Hypothalamus (tissue), 51 donors: ENCODE results near the gene RIOX2.
"Not testable (repeated sequence)": the region's sequence is repeated elsewhere in the genome, so short reads cannot be mapped to it uniquely, and the experiment has no call there.

Experiments used
- DNase-seq, 51 donors: peaks; one replicate each; lab custom pipeline; 2025; lab: John Stamatoyannopoulos, UW

Gene RIOX2

GRCh38 chr3:97971679-97972567 lies at the start of gene RIOX2:
RIOX2 (minus strand) TSS chr3:97972431; CDS start chr3:97967593, 4,838 bp downstream.
- peak in 49 of 51 donors; percentile 19 to 85 (median 66) for DNase-seq

DNA sequence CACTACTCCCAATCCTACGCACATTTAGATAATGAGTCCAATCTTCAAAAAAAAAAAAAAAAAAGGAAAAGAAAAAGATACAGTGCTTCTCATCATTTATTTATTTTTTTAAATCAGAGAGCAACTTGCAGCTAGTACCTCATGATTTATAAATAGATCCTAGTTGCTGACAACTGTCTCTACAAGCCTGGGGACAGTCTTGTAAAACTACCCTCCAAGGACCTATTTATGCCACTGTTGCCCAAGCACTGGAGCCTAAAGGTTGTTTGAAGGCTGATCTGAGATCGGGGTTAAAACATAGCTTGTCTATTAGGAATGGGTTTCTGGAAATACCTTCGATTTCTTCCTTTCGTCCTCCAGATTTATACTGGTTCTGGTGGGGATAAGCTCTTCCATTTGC lies 48.2 kb upstream of the RIOX2 start:
- DNase-seq: no peak

DNA sequence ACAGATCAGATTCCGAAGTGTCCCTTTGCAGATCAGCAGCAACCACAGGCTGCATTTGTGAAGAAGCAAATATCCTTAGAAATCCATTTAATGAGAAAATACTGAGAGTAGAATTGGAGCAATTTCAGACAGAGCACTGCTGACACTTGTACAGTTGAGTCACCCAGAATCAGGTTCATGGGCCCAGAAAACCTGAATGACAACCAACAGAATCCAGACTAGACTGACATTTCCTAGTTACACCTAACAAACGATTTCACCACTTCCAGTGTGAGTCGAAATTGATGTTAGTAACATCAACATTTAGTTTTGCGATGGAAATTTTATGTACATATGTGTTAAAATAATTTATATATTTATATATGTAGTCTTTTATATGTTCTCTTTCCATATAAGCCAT lies 46.1 kb upstream of the RIOX2 start:
- DNase-seq: no peak

GRCh38 chr3:98014268-98014585 lies 42.0 kb upstream of the RIOX2 start:
- no peak for DNase-seq

DNA sequence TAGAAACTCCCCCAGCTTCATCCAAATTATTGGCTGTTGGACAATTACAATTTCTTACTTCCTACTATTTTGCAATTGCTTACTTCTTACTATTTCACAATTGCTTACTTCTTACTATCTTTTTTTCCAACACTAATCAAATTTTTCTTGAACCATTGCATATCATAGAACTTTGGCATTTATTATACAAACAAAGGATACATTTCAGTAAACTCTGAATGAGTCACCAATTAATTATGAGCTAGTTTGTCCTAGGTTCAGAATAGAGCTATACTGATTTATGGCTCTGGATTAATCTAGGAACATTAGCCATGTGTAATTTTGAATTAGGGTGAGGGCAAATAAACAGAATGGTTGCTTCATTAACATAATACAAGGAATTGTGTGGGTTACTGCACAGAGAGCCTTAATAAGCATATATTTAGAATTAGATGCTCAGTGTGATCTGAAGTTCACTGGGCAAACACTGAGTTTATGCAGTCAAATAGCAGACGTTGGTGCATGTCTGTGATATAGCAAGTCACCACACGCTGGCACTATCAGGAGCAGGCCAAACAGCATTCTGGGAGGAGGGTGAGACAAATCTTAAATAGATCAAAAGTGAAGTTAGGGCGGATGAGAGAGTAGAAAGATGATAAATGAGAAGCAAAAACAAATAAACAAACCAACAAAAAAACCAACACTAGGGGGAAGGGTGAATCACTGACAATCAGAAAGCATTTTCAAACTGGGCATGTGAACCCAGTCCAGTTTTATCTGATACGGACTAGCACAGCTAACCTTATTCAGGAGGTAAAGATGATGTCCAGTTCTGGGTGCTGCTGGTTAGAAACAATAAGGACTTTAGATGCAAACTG lies 41.4 kb upstream of the RIOX2 start:
- peak in 1 of 51 donors; percentile 6 for DNase-seq

DNA sequence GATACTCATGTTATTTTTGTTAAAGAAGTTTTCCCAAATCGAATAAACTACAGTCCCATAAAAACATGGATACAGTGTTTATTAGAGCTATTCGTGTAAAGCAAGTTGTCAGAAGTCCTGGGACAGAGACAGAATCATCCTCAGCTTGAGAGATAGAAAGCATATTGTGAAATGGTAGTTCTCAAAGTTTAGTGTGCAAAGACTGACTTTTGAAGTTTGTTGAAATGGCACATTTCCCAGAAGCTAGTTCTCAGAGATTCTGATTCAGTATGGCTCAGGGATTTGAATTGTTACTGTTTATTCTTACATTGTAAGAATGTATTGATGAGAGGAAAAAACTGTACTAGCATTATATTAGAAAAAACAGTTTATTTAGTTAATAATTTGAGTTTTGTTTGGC lies 40.7 kb upstream of the RIOX2 start:
- no peak for DNase-seq

DNA sequence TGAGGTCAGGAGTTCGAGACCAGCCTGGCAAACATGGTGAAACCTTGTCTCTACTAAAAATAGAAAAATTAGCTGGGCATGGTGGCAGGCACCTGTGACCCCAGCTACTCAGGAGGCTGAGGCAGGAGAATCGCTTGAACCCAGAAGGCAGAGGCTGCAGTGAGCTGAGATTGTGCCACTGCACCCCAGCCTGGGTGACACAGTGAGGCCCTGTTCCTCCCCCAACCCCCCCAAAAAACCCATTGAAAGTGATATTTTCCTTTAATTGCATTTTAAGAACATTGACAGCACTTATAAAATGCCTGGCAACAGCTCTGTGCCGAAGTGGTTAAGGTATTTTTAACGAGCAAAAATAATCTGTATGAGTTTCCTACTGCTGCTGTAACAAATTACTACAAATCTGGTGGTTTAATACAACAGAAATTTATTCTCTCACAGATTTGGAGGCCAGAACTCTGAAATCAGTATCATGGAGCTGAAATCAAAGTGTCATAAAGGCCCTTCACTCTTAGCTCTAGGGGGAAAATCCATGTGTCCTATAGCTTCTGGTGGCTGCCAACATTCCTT lies 38.7 kb upstream of the RIOX2 start:
- DNase-seq: not testable (repeated sequence)

DNA sequence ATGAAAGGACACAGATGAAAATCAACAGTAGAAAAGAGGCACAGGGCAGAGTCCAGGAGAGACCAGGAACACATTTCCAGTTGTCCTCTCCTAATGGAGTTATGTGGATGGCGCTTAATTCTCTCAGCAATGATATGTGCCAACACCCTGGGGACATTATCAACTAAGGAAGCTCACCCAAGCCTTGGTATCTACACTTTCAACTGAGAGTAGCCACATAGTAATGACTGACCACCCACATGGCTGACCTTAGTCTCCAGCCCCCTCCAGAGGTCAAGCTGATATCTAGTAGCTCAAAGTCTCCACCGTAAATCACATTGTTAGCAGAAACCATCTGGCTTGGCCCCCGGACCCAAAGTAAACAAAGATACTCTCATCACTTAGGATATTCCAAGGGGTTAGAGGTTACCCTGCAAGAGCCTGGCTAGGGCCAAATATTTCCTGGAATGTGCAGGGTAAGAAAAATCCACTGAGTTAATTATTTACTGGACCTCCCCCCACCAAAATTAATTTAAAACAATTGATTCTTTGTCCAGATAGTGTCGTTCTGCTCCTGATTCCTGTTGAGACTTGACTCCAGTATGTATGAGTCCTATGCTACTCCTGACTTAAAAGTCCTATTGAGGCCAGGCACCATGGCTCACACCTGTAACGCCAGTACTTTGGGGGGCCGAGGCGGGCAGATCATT lies 38.1 kb upstream of the RIOX2 start:
- DNase-seq: no peak

GRCh38 chr3:98008855-98009254 lies 36.6 kb upstream of the RIOX2 start:
- DNase-seq: no peak

GRCh38 chr3:98005438-98005837 lies 33.2 kb upstream of the RIOX2 start:
- no peak for DNase-seq

DNA sequence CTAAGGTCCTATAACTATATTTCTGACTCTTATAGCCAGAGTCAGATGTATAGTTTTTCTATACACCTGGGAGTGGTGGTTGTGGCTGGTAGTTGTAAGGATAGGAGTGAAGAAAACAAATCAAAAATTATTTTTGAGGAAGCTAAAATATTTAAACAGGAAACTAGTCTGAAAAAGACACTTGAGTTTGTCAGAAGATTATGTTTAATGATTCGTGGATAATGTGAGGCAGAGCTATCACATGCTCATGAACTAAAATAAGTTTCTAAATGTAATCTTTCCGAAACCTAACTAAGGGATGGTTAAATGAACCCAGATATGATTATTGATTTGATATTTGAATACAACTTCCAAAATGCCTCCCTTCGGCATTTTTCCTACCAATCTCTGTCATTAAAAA lies 32.5 kb upstream of the RIOX2 start:
- no peak for DNase-seq

DNA sequence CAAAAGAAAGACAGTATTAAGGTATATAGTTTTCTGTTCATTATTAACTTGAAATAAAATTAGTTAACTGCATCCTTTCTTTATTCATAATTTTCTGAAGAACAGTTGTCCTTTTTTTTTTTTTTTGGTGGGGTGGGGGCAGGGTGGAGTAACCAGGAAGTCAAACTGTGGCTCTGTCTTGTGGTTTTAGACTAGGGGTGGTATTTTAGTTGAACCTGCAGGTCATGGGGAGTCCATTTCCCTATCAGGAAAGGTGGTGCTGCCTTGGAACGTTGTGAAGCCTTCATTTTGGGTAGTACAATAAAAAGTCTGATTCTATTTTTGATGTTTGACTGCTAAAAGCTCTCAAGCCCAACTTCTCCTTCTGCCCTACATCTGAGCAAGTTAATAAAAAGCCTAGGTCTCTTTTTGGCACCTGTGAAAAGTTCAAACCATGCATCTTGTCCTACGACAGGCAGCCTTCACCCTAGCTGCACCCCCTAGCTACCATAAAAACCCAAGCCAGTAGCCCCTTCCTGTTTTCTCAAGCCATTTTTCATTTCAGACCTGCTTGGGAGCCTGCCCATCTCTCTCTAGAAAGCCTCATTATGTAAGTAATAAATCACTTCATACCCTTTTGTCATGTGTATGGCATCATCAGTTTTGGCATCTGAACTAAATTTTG lies 31.2 kb upstream of the RIOX2 start:
- no peak for DNase-seq

GRCh38 chr3:98002717-98003116 lies 30.5 kb upstream of the RIOX2 start:
- DNase-seq: no peak

GRCh38 chr3:97999994-98000393 lies 27.8 kb upstream of the RIOX2 start:
- DNase-seq: no peak

GRCh38 chr3:97999103-97999502 lies 26.9 kb upstream of the RIOX2 start:
- DNase-seq: no peak

DNA sequence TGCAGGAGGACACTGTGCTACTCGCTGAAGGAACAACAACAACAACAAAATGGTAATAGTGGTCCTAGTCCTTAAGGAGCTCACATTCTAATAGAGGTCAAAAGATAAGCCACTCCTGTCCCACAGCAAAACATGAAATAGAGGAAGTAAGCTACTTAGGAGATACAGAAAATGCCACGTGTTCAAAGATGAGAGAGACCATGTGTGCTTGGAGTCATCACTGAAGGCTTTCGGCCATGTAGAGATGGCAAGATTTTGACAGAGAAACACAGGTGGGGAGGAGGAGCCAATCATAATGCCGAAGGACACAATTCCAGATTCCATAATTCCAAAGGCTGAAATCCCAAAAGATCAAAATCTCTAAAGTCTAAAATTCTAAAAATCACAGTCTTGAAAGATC lies 24.8 kb upstream of the RIOX2 start:
- no peak for DNase-seq

GRCh38 chr3:97994328-97994945 lies 22.2 kb upstream of the RIOX2 start:
- no peak for DNase-seq

DNA sequence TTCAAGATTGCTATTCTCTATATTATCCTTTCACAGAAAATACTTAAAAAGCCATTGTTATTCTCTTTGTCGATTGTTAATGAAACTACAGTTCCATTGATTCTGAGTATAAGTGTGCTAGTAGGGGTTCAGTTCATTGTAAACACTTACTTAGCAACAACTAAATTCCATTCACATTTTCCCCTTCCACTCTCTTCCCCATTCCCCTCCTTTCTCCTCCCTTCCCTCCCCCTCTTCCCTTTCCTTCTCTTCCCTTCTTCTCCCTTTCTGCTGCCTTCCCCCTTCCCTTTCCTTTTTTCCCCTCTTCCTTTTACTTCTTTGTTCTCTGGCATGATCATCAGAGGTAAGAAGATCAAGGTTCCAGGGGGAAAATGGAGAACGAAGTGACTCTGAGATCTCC lies 21.3 kb upstream of the RIOX2 start:
- DNase-seq: no peak

DNA sequence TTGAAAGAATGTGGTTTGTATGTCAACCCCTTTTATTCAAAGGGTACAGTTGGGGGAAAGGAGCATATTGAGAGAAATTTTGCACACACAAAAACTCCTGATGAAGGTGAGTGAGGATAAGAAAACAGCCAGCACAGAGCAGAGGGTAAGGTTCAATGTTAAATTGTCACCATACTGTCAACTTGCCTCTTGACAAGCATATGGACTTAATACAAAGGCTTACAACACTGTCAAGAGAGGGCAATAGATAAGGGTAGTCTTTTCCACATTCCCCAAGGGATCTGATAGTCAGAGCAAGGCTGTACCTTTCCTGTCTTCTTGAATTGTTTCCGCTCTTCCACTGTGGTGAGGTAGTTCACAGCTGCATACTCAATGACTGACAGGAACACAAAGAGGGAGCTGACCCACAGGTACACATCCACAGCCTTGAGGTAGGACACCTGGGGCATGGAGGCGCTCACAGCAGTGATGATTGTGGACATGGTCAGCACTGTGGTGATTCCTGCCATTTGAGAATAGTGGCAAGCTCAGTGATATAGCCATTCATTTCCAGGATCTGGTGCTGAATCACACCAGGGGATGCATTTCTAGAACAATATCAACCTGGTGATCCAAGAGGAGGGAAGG lies 20.4 kb upstream of the RIOX2 start:
- no peak for DNase-seq
